ENCODE results near the gene PLEKHA7. TPM values are rescaled to one million over a fixed set of nuclear protein-coding genes. Genes with fewer than 3 reads are reported as not detected.

The PLEKHA7 gene
- polyA plus RNA-seq, 3 donors, result 11.9 to 18.7 (median 16.2) TPM

DNA sequence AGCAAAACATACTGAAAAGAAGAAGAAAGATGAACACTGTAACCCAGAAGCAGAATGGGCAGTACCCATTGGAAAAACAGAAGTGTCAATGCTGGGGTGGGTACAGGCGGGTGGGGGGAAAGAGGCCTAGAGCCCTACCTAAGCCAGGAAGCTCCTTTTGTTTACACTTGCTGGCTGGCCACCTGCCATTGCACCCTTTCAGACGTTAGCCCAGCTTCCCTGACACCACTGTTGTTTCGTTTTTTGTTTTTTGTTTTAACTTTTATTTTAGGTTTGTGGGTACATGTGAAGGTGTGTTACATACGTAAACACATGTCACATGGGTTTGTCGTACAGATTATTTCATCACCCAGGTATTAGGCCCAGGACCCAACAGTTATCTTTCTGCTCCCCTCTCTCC is 55.4 kb downstream of the PLEKHA7 start:
- H3K27ac ChIP-seq (ENCODE audit: low read depth, low read length), result no peak overlapping the region

DNA sequence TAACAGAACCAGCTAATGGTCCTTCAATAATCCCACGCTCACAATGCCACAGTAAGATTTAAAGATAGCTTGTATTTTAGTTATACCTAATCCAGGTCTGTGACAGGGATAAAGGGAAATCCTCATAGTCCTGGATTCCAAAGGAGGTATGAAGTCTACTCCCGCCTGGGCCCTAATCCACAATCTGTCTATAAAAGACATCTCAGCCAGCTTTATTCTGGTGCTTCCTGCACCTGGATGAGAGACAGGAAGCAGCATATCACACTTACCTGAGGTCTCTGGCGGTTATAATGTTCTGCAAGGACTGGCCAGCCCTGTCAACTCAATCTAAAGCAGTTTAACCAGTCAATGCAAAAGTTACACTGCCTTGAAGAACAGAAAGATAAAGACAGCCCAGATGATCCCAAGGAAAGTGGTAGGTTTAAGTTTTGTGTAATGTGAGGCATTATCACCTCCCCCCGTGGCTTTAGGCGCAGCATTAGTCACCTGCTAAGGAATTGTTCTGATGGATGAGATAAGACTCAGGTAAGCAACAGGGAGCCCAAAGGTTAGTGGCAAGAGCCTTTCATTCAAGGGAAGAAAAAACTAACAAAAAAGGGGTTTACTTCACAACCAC is 57.6 kb downstream of the PLEKHA7 start:
- 43 to 89% (median 87%) methylated on average over 5 of the region's 5 CpGs for WGBS, 3 donors
- no peak overlapping the region for H3K27ac ChIP-seq (ENCODE audit: low read depth, low read length)

More for the DNA sequence above, 55.4 kb downstream of the PLEKHA7 start:
- 45 to 71% (median 60%) methylated on average over 5 of the region's 5 CpGs for WGBS, 3 donors

DNA sequence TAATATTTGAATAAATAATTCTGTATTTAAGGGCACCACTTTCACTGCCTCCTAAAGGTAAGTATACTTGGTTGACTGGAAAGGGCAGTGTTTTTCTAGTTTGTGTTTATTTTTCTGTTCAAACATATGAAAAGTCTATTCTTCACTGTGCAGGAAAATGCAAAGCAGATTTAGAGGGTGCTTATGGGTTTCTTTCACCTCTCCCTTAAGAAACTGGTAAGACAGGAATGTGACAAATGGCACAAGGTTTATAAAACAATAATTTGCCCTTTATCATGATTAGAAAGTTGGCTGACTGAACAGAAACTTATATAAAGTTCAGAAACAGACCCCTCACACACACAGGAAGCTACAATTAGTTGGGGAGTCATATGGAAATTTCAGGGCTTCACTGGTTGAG is 60.6 kb downstream of the PLEKHA7 start:
- H3K27ac ChIP-seq (ENCODE audit: low read depth, low read length), result no peak overlapping the region

DNA sequence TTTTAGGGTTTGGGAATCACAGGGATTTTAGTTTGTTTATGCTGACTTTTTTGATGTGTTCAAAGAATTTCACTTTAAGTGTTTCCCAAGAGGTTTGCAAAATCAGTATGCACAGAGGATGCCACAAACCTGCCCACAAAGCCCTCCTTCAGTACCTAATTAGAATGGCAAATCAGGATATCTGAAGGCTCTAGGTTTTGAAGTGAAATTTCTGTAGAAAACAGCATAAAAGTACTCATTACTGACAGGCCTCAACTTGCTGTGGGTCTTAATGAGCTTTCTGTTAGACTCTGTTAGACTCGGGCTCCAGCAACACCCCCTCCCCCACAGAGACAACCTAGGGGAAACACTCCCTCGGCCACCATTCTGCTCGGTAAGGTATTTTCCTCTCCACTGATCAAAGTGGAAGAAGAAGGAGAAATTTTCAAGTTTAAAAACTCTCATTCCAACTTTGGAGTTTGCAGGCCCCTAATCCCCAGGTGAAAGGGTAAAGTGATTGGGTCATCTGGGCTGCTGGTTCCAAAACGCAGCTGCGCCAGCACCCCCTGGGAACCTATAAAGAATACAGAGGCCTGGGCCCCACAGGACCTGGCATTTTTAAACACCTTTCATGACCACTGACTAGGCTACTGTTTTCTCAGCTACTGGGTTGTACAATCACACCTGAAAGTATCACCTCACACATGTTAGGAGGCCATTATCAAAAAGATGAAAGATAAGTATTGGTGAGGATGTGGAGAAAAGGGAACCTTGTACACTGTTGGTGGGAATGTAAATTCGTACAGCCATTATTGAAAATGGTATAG is 67.5 kb downstream of the PLEKHA7 start:
- H3K27ac ChIP-seq (ENCODE audit: low read depth, low read length), result no peak overlapping the region
- WGBS, 3 donors, result 72 to 83% (median 75%) methylated on average over 6 of the region's 6 CpGs

DNA sequence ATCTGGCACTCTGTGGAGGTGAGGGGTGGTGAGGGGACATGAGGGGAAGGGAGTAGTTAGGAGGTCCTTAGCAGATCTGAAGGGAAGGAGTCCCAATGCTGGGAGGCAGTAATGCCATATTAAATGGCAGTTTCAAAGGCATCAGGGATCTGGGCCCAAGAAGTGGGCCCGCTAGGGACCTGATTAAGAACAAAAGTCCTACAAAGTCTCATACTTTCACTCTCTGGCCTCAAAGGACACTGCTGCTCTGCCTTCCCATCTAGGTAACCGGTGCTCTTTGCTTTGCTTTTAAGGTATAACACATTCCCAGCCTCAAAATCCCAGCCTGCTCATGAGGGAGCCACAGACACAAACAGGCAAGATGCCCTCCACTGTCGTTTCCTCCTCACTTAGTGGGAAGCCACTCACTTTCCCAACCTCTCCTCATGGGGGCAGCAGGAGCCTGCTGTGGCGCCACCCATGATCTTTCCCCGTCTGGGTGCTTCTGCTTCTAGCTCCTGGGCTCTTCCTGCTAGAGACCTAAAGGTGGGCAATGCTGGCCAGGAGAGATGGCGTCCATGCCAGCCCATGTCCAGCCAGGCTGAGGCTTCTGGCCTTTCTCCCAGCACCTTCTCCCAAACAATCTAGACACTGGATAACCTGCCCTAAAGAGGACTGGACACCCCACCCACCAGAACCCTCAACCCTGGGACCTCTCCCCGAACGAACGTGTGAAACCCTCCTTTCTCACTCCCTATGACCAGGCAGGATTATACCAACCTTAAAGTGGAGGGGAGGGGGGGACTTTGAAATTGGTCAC is 68.3 kb downstream of the PLEKHA7 start:
- H3K27ac ChIP-seq (ENCODE audit: low read depth, low read length), result no peak overlapping the region
- 47 to 51% (median 49%) methylated on average over 9 of the region's 9 CpGs for WGBS, 3 donors

DNA sequence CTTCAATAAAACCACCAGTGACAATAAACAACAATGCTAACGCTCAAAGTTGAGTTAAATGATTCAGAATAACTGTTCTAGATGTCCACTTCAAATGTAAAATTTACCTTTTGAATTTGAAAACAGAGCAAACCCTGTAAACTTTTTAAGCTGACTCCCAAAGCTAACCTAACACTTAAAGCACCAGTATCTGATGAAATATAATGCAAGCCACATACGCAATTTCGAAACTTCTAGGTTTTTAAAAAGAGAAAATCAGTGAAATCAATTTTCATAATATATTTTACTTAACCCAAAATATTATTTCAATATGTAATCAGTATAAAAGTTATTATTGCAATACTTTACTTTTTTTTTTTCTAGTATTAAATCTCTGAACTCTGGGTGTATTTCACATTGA is 71.3 kb downstream of the PLEKHA7 start:
- no peak overlapping the region for H3K27ac ChIP-seq (ENCODE audit: low read depth, low read length)
- WGBS, 3 donors, result 84 to 95% (median 87%) methylated on average over 3 of the region's 3 CpGs

DNA sequence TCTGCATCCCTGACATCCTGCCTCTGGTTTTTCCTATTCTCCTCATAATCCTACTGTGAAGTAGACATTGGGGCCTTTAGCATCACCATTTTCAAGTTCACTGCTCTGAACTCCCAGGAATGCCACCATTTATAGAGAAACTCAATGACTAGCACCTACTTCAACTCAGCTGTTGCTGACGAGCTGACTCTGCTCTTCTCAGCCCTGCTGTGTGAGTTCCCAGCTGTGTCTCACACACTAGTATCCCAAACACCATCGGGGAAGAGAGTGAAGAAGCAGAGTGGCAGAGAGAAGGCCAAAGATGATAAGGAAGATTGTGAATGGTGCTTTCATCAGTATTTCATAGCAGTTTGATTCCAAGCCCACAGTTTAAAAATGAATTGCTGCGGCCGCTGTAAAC is 71.9 kb downstream of the PLEKHA7 start:
- WGBS, 3 donors, result 62 to 85% (median 77%) methylated on average over 4 of the region's 4 CpGs
- no peak overlapping the region for H3K27ac ChIP-seq (ENCODE audit: low read depth, low read length)

DNA sequence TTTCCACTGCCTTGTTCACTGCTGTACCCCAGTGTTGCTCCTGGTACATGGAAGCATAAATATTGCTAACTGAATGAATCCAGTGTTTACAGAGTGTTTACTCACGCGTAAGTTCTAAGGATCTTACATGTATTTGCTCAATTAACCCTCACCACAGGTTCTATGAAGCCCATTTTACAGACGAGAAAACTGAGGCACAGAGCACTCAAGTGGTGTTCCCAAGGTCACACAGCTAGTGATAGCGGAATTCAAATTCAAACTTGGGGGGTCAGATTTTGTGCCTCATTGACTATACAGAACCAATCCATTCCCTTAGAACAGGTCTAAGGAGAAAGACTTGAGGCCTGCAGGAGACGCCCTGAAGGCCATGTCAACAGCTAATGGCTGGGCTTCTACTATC is 72.3 kb downstream of the PLEKHA7 start:
- 77 to 78% (median 78%) methylated on average over 5 of the region's 5 CpGs for WGBS, 3 donors
- no peak overlapping the region for H3K27ac ChIP-seq (ENCODE audit: low read depth, low read length)

DNA sequence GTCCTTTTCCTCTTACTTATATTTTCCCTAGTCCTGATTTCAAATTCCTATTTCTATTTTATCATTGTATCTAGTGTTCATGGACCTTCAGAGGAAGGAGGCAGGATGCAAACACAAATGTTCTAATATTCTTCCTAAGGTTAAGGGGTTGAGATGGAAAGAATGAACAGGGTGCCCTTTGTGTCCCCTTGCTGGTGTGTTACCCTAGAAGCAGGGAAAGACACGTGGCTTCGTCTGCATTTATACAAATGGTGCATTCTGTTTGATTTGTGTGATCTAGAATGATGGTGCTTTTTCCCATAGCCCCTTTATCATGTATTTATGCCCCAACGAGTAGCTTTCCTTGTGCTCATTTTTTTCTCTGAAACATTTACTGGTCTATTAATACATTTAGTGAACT is 76.2 kb downstream of the PLEKHA7 start:
- 80 to 82% (median 81%) methylated on average over 3 of the region's 3 CpGs for WGBS, 3 donors
- H3K27ac ChIP-seq (ENCODE audit: low read depth, low read length), result no peak overlapping the region

DNA sequence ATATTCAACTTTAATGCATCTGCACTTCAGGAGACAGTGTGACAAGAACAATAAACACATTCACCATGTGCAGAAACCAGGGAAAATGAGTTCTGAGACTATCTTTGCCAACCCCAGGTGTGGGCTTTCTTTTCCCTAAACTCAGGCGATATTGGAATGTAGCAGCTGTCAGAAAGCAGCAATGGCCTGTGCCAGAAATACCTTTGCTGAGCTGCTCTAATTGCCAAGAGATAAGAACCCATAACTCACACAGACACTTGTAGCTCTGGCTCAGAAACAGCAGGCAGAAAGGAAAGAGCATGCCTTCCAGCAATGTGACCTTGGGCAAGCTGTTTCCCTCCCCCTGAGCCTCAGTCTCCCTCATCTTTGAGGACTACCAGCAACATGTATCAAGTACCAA is 77.6 kb downstream of the PLEKHA7 start:
- 30 to 78% (median 48%) methylated on average over 1 of the region's 1 CpG for WGBS, 3 donors
- no peak overlapping the region for H3K27ac ChIP-seq (ENCODE audit: low read depth, low read length)

DNA sequence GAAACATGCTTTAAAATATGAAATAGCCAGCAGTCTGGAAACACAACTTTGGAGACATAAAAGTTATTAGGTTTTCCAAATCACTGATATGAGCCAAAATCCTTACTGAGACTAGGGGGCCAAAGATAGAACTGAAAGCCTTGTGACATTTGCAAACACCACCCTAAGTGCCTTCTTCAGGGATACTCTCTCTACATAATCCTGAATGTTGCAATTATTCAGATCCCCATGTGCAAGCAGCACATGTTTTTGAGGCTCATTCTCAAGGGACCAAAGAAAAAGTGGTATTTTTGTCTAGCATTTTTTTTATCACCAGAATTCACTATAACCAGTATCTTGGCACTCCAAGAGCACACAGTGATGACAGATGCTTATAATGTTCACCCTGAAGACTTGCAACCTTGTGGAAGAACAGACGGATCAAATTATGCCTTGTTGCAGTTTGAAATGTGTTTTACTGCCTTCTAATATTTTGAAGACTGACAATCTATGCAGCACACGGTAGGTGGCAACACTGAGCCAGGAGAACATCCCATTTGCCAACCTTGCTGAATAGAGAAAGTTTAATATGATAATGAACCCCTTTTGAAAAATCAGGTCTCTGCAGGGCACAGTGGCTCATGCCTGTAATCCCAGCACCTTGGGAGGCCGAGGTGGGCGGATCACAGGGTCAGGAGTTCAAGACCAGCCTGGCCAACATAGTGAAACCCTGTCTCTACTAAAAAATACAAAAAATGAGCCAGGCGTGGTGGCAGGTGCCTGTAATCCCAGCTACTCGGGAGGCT is 78.5 kb downstream of the PLEKHA7 start:
- no peak overlapping the region for H3K27ac ChIP-seq (ENCODE audit: low read depth, low read length)
- 21 to 31% (median 31%) methylated on average over 6 of the region's 6 CpGs for WGBS, 3 donors

DNA sequence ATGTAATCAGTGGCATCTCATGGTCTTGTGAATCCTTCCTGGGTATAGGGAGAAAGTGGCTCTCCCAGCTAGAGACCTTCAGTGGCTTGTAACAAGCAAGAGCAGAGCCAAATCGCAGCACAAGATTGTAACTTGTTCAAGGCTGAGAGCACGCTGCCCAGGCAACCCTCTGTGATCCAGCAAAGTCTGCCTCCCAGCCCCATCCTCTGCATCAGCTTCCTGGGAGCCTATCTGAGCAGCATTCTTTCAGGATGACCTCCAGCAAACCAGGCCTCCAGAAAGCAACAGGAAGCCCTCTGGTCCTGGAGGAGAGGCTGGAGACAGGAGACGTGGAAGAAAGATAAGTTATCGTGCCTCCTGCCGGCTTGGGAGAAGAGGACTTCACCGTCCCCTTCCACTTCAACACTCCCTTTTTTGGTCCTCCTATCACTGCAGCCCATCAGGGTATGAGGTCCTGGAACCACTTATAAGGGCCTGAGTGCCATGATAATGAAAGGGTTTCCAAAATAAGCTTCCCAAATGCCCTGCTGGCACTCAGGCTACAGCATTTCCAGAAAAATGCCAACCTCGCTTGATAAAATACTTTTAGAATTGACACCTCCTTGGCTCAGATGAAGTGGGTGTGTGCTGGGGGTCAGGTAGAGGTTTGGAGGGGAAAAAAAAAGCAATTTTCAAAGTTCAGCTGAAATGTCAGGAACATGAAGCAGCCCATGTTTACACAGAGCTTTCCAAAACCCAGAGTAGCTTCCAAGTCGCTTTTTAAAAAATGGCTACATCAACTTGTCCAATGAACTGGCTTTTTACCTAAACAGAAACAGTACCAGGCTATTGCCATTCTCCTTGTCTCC is 80.2 kb downstream of the PLEKHA7 start:
- no peak overlapping the region for H3K27ac ChIP-seq (ENCODE audit: low read depth, low read length)
- WGBS, 3 donors, result 42 to 84% (median 81%) methylated on average over 8 of the region's 8 CpGs

DNA sequence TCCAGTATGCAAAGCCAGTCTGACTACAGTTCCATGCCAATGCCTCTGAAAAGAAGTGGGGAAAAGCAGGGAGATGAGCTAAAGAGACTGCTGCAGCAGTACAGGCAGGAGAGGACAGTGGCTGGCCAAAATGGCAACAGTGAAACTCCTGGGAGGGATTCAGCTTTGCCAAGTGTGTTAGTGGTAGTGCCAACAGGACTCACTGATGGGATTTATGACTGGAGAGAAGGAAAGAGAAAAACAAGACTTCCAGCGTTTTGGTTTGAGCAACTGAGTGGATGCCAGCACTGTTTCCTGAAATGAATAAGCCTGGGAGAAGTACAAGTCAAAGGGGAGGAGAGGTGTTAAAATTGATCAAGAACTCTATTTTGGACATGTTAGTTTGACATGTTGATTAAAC is 80.9 kb downstream of the PLEKHA7 start:
- 28 to 50% (median 29%) methylated on average over 1 of the region's 1 CpG for WGBS, 3 donors
- H3K27ac ChIP-seq (ENCODE audit: low read depth, low read length), result no peak overlapping the region

DNA sequence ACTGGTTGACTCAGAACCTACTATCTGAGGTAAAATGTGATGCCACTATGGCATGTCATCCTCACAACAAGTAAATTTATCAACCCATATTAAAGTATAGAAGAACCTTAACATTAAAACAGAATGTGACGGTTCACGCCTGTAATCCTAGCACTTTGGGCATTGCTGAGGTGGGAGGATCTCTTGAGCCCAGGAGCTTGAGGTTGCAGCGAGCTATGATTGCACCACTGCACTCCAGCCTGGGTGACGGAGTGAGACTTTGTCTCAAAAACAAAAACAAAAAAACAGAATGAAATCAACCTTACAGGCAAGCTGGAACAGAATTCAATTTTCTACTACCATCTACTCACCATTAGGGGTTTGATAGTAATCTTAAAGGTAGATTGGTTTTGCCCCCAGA is 86.2 kb downstream of the PLEKHA7 start:
- WGBS, 3 donors, result 78 to 93% (median 79%) methylated on average over 4 of the region's 4 CpGs

DNA sequence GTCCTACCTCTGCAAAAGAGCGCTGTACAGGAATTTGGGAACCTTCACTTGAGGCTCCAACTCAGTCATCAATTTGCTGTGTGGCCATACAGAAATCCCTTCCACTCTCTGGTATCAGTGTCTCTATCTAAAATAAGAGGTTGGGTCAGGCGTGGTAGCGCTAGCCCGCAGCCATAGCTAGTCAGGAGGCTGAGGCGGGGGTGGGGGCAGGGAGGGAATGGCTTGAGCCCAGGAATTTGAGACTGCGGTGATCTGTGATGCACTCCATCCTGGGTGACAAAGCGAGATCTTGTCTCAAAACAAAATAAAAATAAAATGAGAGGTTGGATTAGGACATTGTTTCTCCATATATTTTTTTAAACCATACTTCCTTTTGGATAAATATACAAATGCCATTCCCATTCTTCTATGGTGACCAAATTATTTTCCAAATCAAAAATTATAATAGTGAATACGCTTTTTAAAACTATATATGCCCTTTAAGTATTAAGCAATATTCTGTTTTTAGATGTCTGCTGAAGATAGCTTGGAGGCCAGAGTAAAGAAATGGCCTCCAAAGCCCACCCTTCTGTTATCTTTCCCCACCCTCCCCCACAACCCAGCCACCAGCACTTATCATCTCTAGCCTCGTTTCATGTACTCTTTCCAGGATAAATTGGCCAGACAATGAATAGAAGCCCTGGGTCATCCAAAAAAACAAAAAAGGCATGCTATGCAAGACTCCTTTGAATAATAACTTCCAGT is 87.2 kb downstream of the PLEKHA7 start:
- WGBS, 3 donors, result 80 to 85% (median 83%) methylated on average over 9 of the region's 9 CpGs
- no peak overlapping the region for H3K27ac ChIP-seq (ENCODE audit: low read depth, low read length)

More for the DNA sequence above, 86.2 kb downstream of the PLEKHA7 start:
- H3K27ac ChIP-seq (ENCODE audit: low read depth, low read length), result no peak overlapping the region

DNA sequence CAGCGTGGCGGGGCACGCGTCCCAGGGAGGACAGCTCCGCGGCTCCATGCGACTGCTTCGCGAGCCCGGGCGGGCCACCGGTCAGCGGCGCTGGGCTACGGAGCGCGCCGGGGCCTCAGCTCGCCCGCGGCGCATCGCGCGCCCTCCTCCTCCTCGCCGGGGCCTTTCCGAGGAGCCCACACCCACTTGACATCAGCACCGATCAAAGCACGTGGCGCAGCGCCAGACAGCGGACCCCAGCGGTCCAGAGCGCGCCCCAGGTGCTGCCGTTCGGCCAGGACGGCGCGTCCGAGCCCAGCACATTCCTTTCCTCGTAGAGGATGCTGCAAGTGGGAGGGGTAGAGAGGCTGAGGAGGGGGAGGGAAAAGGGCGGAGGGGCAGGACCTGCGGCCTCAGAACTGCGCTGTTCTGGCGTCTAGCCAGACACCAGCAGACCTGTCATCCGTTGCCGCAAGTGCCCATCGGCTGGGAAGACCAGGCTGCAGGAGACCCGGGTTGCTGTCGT is 88.6 kb downstream of the PLEKHA7 start:
- no peak overlapping the region for H3K27ac ChIP-seq (ENCODE audit: low read depth, low read length)
- WGBS, 3 donors, result 0 to 1% (median 0%) methylated on average over 49 to 52 of the region's 52 CpGs
